GM18951 (cell line): ENCODE results near the gene GALNS.

Experiments
- POLR2A ChIP-seq: IDR thresholded peaks from 4 replicates; pipeline ENCODE4 v1.6.1; 2011; ENCODE audit warnings: mild to moderate bottlenecking; ENCODE audit not compliant: insufficient read length, insufficient read depth; ENCODE audit errors: extremely low read depth
- in situ Hi-C: fragments of 300-500 bp; cut with MboI; formaldehyde crosslinking; loops from one replicate; pipeline ENCODE4 v1.12.0; 2022; ENCODE audit warnings: low sequenced_read_pairs, mixed read lengths, inconsistent platforms; ENCODE audit not compliant: unreplicated experiment

The GALNS gene

GRCh38 chr16:88826070-88826840 lies 30.5 kb downstream of the GALNS start:
- no peak for TF ChIP-seq POLR2A
- in situ Hi-C loops, result no loop called here

- in situ Hi-C loops, result no loop called here
- no peak for TF ChIP-seq POLR2A
Measured at GRCh38 chr16:88825146-88825545, 31.6 kb downstream of the GALNS start.

- no peak for TF ChIP-seq POLR2A
- in situ Hi-C loops, result loop anchor here (25.0 kb wide), 1 partner anchor 388 kb away; the partner anchor contains the start of genes SLC22A31 and ZNF778
Measured at GRCh38 chr16:88824256-88825077, 32.3 kb downstream of the GALNS start.

- in situ Hi-C loops, result loop anchor here (25.0 kb wide), 1 partner anchor 389 kb away; the partner anchor contains the start of genes SLC22A31 and ZNF778
Measured at GRCh38 chr16:88823646-88824045, 33.1 kb downstream of the GALNS start.

GRCh38 chr16:88822281-88823040 lies 34.3 kb downstream of the GALNS start:
- TF ChIP-seq POLR2A, result no peak
- in situ Hi-C loops, result loop anchor here (25.0 kb wide), 1 partner anchor 390 kb away; the partner anchor contains the start of genes SLC22A31 and ZNF778

GRCh38 chr16:88821168-88821850 lies 35.4 kb downstream of the GALNS start:
- no peak for TF ChIP-seq POLR2A
- in situ Hi-C loops, result loop anchor here (25.0 kb wide), 1 partner anchor 391 kb away; the partner anchor contains the start of genes SLC22A31 and ZNF778

- no peak for TF ChIP-seq POLR2A
- in situ Hi-C loops, result loop anchor here (25.0 kb wide), 1 partner anchor 392 kb away; the partner anchor contains the start of genes SLC22A31 and ZNF778
Measured at GRCh38 chr16:88820385-88821025, 36.2 kb downstream of the GALNS start.

- TF ChIP-seq POLR2A, result no peak
- in situ Hi-C loops, result loop anchor here (25.0 kb wide), 1 partner anchor 393 kb away; the partner anchor contains the start of genes SLC22A31 and ZNF778
Measured at GRCh38 chr16:88819126-88819525, 37.6 kb downstream of the GALNS start.

- TF ChIP-seq POLR2A, result no peak
- in situ Hi-C loops, result loop anchor here (25.0 kb wide), 1 partner anchor 394 kb away; the partner anchor contains the start of genes SLC22A31 and ZNF778
Measured at GRCh38 chr16:88818575-88818874, 38.2 kb downstream of the GALNS start.

GRCh38 chr16:88817785-88818574 lies 38.8 kb downstream of the GALNS start:
- in situ Hi-C loops, result loop anchor here (25.0 kb wide), 1 partner anchor 394 kb away; the partner anchor contains the start of genes SLC22A31 and ZNF778
- TF ChIP-seq POLR2A, result no peak
